HG02588 (cell line): ENCODE measurements around the gene ASIC3.
"Not testable (repeated sequence)": the region's sequence is repeated elsewhere in the genome, so short reads cannot be mapped to it uniquely, and the experiment has no call there.

ENCODE experiments used
- ATAC-seq: cut with Tn5 transposase; IDR thresholded peaks from one replicate; pipeline ENCODE4 v1.9.1; 2021; ENCODE audit warnings: mild to moderate bottlenecking, moderate library complexity; ENCODE audit not compliant: unreplicated experiment

ASIC3 gene

GRCh38 chr7:151047976-151048815 lies at the start of gene ASIC3:
TSS of gene ASIC3 (plus strand) at chr7:151048531. CDS start at chr7:151048886, 355 bp downstream.
- no peak for ATAC-seq

- ATAC-seq, result no peak
Measured at GRCh38 chr7:150999001-150999400, 49.3 kb upstream of the ASIC3 start.

- no peak for ATAC-seq
Measured at GRCh38 chr7:150999497-151000230, 48.7 kb upstream of the ASIC3 start.

- ATAC-seq, result no peak
Measured at GRCh38 chr7:151000897-151001495, 47.3 kb upstream of the ASIC3 start.

- ATAC-seq, result no peak
Measured at GRCh38 chr7:151001546-151001945, 46.8 kb upstream of the ASIC3 start.

- no peak for ATAC-seq
Measured at GRCh38 chr7:151003572-151003971, 44.8 kb upstream of the ASIC3 start.

- ATAC-seq, result no peak
Measured at GRCh38 chr7:151005566-151005965, 42.8 kb upstream of the ASIC3 start.

GRCh38 chr7:151006590-151007300 lies 41.6 kb upstream of the ASIC3 start:
- ATAC-seq, result no peak

- ATAC-seq, result no peak
Measured at GRCh38 chr7:151007469-151007898, 40.8 kb upstream of the ASIC3 start.

GRCh38 chr7:151008143-151008510 lies 40.2 kb upstream of the ASIC3 start:
- ATAC-seq, result no peak

- ATAC-seq, result peak; percentile 80
Measured at GRCh38 chr7:151008511-151009323, 39.6 kb upstream of the ASIC3 start.

- no peak for ATAC-seq
Measured at GRCh38 chr7:151009327-151010036, 38.8 kb upstream of the ASIC3 start.

- no peak for ATAC-seq
Measured at GRCh38 chr7:151010037-151010306, 38.4 kb upstream of the ASIC3 start.

GRCh38 chr7:151010307-151011096 lies 37.8 kb upstream of the ASIC3 start:
- no peak for ATAC-seq

- no peak for ATAC-seq
Measured at GRCh38 chr7:151011097-151011409, 37.3 kb upstream of the ASIC3 start.

GRCh38 chr7:151011616-151012015 lies 36.7 kb upstream of the ASIC3 start:
- ATAC-seq, result not testable (repeated sequence)

GRCh38 chr7:151012031-151012692 lies 36.2 kb upstream of the ASIC3 start:
- ATAC-seq, result no peak

- ATAC-seq, result no peak
Measured at GRCh38 chr7:151012911-151013347, 35.4 kb upstream of the ASIC3 start.

- no peak for ATAC-seq
Measured at GRCh38 chr7:151013356-151013732, 35.0 kb upstream of the ASIC3 start.
